GM18520 (cell line): ENCODE measurements around the gene CRAT.
"Not testable (repeated sequence)": the region's sequence is repeated elsewhere in the genome, so short reads cannot be mapped to it uniquely, and the experiment has no call there.

Experiments
- ATAC-seq: cut with Tn5 transposase; IDR thresholded peaks from one replicate; pipeline ENCODE4 v1.9.1; 2021; ENCODE audit not compliant: unreplicated experiment

CRAT gene

GRCh38 chr9:129138476-129139232, 28.1 kb upstream of the CRAT start:
- no peak for ATAC-seq

DNA sequence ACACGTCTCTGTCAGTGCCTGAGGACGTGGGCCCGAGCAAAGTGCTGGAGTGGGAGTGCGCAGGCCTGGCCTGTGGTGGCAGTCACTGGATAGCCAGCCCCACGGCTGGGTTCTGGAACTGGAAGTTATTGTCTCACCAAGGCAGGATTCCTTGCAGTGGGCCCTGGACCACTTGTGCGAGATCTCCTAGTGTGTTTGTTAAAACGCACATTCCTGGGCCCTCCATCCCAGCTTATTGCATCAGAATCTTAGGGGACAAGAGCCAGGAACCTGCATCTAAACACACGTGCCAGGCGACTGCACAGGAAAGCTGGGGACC, 27.5 kb upstream of the CRAT start:
- no peak for ATAC-seq

DNA sequence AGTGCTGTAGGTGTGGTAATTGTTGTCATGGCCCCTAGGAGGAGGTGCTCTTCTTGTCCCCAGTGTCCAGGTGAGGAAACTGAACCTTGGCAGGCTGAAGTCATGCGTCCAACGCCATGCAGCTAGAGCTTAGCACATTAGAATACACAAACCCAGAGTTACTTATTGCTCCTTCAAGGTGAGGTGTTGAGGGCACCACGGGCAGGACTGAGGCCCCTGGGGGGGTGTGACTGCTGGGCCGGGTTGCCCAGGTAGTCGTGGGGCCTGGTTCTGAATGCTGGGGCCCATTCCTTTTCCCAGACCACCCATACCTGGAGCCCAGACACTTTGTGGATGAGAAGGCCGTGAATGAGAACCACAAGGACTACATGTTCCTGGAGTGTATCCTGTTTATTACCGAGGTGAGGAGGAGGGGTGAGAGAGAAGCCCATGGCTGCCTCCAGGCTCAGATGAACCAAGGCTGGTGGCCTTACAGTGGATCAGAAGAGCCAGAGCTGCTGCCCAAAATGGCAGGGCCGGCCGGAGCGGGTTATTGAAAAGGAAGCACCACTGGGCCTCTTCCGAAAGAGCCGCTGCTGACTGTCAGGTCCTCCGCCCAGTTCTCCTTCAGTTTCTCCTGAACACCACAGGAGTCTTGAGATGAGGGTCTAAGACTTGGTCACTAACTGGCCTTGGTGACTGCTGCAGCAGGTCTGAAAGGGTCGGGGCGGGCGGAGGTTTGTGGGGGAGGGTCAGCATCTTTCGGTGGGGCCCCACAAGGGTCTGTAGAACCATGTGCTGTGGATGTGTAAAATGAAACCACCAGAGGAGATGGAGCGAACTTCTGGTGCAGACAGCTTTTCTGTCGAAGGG, 26.9 kb upstream of the CRAT start:
- ATAC-seq = no peak

GRCh38 chr9:129136446-129137035, 25.9 kb upstream of the CRAT start:
- ATAC-seq = no peak

- no peak for ATAC-seq
These were observed 24.9 kb upstream of the CRAT start for GRCh38 chr9:129135476-129135875.

- no peak for ATAC-seq
These were observed 22.5 kb upstream of the CRAT start for GRCh38 chr9:129133082-129133481.

GRCh38 chr9:129131300-129132145, 20.9 kb upstream of the CRAT start:
- no peak for ATAC-seq

DNA sequence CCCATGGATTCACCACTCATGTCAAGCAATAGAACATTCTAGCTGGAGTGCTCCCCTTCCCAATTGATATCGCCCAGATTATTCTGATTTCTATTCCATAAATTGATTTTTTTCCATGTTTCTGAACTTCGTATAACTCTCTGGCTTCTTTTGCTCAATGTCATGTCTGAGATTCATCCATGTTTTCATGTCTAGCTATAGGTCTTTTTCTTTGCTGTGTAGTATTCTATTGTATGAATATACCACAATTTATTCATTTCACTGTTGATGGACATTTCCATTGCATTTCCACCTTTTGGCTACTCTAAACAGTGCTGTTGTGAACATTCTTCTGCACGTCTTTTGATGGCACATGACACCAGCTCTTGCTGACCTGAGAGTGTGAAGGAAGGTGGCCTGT, 20.2 kb upstream of the CRAT start:
- no peak for ATAC-seq

- not testable (repeated sequence) for ATAC-seq
These were observed 19.7 kb upstream of the CRAT start for GRCh38 chr9:129130271-129130670.

DNA sequence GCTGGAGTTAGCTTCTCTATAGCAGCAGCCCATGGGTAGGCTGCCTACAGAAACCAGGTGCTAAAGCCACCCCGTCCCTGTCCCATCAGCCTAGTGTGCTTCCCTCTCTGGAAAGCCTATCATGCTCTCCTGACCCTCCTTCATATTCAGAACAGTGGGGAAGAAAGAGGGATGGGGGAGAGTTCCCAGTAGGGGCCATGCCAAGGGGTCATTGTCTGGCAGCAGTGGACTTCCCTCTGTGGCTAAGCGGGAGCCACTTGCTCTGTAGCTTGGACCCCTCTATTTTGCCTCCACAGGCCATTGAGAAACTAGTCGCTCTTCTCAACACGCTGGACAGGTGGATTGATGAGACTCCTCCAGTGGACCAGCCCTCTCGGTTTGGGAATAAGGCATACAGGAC, 18.1 kb upstream of the CRAT start:
- no peak for ATAC-seq

DNA sequence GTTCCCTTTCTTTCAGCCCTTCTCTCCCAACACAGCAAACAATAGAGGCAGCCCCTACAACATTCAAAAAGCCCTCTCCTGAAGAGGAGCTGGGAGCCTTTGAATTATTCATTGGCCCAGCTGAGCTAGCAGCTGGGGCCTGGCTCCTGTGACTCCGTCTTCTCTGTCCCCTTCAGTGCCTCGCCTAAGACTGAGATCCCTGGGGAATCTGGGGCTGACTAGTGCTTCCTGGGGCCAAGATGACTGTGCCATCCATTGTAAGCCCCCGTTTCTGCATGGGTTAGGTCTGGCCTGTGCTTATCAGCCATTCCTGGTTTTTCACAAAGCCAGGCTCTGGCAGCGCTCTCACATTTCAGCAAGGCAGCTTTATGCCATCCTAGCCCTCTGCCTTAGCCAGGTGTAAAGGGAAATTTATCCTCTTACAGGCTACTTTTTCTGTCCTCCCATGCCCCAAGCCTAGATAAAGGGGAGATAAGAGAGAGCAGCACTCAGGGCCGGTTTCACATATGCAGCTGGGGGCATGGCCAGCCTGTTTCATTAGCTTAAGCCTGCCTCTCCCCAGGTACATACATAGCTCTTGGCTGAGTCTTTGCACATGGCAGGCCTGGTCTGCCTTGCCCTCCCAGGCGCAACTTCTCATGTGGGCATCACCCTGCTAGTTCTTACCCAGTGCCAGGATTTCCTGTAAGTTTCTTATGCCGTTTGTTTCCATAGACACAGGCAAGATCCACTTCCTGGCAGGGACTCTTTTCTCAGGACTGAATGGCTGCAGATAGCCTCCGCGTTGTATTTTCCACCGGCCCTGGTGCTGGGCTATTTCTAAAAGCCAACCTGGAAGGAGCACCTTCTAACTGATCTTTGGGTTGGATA, 16.4 kb upstream of the CRAT start:
- no peak for ATAC-seq

DNA sequence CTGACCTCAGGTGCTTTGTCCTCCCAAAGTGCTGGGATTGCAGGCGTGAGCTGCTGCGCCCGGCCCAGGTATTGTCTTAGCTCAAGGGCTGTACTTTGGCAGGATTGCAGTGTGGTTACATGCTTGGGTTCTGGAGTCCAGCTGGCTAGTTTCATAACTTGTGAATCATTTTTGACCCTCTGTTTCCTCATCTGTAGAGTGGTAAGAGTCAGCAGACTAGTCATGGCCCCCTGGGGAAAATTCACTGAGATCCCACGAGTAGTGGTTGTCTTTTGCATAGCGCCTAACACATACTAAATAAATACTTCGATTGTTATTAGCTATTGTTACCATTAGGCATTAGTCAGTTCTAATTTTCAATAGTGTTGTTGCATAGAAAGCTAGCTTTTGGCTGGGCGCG, 14.9 kb upstream of the CRAT start:
- peak; percentile 75 for ATAC-seq

- ATAC-seq = no peak
These were observed 14.0 kb upstream of the CRAT start for GRCh38 chr9:129124506-129125069.

GRCh38 chr9:129122976-129123375, 12.4 kb upstream of the CRAT start:
- ATAC-seq = not testable (repeated sequence)

GRCh38 chr9:129122133-129122532, 11.5 kb upstream of the CRAT start:
- ATAC-seq = no peak

- no peak for ATAC-seq
These were observed 10.9 kb upstream of the CRAT start for GRCh38 chr9:129121483-129121882.

- no peak for ATAC-seq
These were observed 8.2 kb upstream of the CRAT start for GRCh38 chr9:129118799-129119198.

- no peak for ATAC-seq
These were observed 3.2 kb upstream of the CRAT start for GRCh38 chr9:129113645-129114304.

DNA sequence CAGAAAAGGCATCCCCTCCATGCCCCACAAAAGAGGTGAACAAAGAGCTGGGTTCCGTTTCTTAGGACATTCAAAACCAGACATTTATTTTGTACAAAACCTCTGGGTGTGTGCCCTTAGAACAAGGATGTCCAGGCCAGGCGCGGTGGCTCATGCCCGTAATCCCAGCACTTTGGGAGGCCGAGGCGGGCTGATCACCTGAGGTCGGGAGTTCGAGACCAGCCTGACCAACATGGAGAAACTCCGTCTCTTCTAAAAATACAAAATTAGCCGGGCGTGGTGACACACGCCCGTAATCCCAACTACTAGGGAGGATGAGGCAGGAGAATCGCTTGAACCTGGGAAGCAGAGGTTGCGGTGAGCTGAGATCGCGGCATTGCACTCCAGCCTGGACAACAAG, 1.9 kb upstream of the CRAT start:
- ATAC-seq = not testable (repeated sequence)
